ENCODE data around the gene TMEM239. TPM values are rescaled to one million over a fixed set of nuclear protein-coding genes. Genes with fewer than 3 reads are reported as not detected.
"Not testable (repeated sequence)": the region's sequence is repeated elsewhere in the genome, so short reads cannot be mapped to it uniquely, and the experiment has no call there.

The TMEM239 gene
- not detected for total RNA-seq
- polyA plus RNA-seq (2013, experiment 1 of 2): not detected
- polyA plus RNA-seq (2013, experiment 2 of 2): not detected
- 0 to 0.11 (median 0) reads per million in 172 experiments for total RNA-seq

DNA sequence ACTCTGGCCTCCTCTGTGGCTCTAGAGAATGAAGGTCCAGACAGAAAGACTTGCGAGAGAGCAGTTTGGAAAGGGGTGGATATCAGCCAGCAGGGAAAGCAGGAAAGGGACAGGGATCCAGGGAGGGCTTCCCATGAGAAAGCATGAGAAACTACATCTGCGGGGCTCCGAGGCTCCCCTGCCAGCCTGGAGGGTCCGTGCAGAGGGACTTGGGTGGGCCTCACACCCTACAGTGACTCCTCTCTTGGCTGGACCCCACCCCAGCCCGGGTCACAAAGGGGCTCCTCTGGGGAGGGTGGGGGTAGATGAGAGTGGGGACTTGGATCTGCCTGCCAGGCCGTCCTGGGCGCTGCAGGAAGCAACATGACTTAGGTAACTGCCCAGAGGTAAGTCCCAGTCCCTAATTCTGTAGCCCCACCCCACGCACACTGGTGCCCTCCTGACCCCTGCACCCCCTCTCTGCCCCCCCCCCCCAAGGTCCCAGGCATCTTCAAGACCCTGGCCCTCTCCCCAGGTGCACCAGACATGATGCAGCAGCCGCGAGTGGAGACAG lies at the start of gene TMEM239:
Gene TMEM239 (plus strand): TSS at position 335 of the 553 bp plus-strand sequence. CDS start 191 bp downstream, at position 526.
- intact Hi-C loops (cut with DNase I, micrococcal nuclease): no loop called here
- no peak within 1 kb of the TSS for H3K27ac Mint-ChIP-seq
- H3K27me3 Mint-ChIP-seq: peaks cover 61% of the 10 kb centered on the region

DNA sequence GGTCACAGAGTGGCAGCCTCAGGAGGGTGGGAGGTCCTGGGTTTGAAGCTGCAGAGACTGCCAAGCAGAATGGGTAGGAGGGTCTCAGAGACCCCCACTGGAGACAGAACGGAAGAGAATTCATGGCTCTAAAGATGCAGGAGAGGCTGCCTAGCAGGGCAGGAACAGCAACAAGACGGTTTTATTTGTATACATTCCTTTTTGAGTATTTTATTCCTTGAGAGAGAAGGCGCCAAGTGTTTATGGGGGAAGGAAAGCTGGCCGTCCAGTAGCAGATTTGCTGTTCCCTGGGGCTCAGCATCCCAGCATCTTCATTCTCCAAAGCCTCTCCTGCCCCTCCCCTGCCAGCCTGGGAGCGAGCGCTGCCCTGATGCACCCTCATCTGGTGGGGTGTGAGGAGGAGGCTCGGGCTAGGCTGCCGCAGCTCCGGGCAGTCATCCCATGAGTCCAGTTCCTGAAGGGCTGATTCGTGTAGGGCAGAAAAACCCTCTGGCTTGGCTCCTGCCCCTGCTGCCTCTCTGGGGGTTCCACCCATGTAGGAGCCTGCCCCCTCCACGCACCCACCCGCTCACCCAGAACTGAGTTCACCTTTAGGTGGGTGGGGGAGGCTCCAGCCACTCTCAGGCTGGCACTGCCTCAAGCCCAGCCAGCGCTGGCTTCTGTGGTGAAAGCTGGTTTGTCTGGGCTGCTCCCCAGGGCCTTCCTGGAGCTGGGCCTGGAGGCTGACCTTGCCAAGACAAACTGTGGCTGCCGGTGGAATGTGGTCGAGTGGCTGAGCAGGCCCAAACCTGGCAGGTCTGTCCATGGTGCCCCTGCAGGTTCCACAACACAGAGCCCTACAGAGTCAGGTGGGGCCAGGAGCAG lies 48.2 kb upstream of the TMEM239 start:
- Histone ChIP-seq H3K4me3 (ENCODE audit: low read length) (no peak overlapping the region), H3K27me3 (ENCODE audit: control insufficient read depth in 1 of 2, insufficient read depth in 2 of 2, low read length in 2 of 2) (peaks cover 7 to 11% of the 10 kb centered on the region in 2 experiments), H3K27ac (ENCODE audit: low read depth in 1 of 2, low read length in 2 of 2) (no peak overlapping the region), H3K36me3 (ENCODE audit: insufficient read depth, low read length) (no peaks in the 10 kb centered on the region), H3K9me3 (ENCODE audit: control insufficient read depth in 1 of 2, insufficient read depth in 1 of 2, low read length in 2 of 2) (peaks cover 0 to 5% of the 10 kb centered on the region in 2 experiments), H3K4me1 (ENCODE audit: insufficient read depth, low read length) (peaks cover 5% of the 10 kb centered on the region)
- H3K4me1 Mint-ChIP-seq (ENCODE audit: low read depth): no peaks in the 10 kb centered on the region
- H3K36me3 Mint-ChIP-seq (ENCODE audit: low read depth): no peaks in the 10 kb centered on the region
- ChIA-PET CTCF (no interaction called here), POLR2A (no interaction called here)
- no peak overlapping the region for H3K27ac Mint-ChIP-seq
- peaks cover 19% of the 10 kb centered on the region for H3K27me3 Mint-ChIP-seq
- TF ChIP-seq, protein P1, sequence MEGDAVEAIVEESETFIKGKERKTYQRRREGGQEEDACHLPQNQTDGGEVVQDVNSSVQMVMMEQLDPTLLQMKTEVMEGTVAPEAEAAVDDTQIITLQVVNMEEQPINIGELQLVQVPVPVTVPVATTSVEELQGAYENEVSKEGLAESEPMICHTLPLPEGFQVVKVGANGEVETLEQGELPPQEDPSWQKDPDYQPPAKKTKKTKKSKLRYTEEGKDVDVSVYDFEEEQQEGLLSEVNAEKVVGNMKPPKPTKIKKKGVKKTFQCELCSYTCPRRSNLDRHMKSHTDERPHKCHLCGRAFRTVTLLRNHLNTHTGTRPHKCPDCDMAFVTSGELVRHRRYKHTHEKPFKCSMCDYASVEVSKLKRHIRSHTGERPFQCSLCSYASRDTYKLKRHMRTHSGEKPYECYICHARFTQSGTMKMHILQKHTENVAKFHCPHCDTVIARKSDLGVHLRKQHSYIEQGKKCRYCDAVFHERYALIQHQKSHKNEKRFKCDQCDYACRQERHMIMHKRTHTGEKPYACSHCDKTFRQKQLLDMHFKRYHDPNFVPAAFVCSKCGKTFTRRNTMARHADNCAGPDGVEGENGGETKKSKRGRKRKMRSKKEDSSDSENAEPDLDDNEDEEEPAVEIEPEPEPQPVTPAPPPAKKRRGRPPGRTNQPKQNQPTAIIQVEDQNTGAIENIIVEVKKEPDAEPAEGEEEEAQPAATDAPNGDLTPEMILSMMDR (IDR thresholded peaks at IDR 0.05): no peak
- intact Hi-C loops (cut with DNase I, micrococcal nuclease): no loop called here
- no peaks in the 10 kb centered on the region for H3K9me3 Mint-ChIP-seq
- DNase-seq: no peak
- no peak for ATAC-seq (ENCODE audit: poor library complexity)
- H3K4me3 Mint-ChIP-seq: no peak overlapping the region

More for the DNA sequence above, at the start of gene TMEM239:
- H3K9me3 Mint-ChIP-seq: peaks cover 5% of the 10 kb centered on the region
- TF ChIP-seq, protein P1 (IDR thresholded peaks at IDR 0.05): no peak
- H3K4me3 ChIP-seq (ENCODE audit: low read length): no peak within 1 kb of the TSS
- peaks cover 4 to 10% of the 10 kb centered on the region in 2 experiments for H3K27me3 ChIP-seq (ENCODE audit: control insufficient read depth in 1 of 2, insufficient read depth in 2 of 2, low read length in 2 of 2)
- ChIA-PET CTCF (no interaction called here), POLR2A (no interaction called here)
- peaks cover 11% of the 10 kb centered on the region for H3K4me1 Mint-ChIP-seq (ENCODE audit: low read depth)
- H3K4me3 Mint-ChIP-seq: no peak within 1 kb of the TSS
- ATAC-seq (ENCODE audit: poor library complexity) (no peak), DNase-seq (no peak)
- H3K4me1 ChIP-seq (ENCODE audit: insufficient read depth, low read length): peaks cover 11% of the 10 kb centered on the region
- no peaks in the 10 kb centered on the region for H3K36me3 ChIP-seq (ENCODE audit: insufficient read depth, low read length)
- H3K27ac ChIP-seq (ENCODE audit: low read depth in 1 of 2, low read length in 2 of 2): no peak within 1 kb of the TSS
- no peaks in the 10 kb centered on the region for H3K36me3 Mint-ChIP-seq (ENCODE audit: low read depth)
- H3K9me3 ChIP-seq (ENCODE audit: control insufficient read depth in 1 of 2, insufficient read depth in 1 of 2, low read length in 2 of 2): peaks cover 0 to 6% of the 10 kb centered on the region in 2 experiments

DNA sequence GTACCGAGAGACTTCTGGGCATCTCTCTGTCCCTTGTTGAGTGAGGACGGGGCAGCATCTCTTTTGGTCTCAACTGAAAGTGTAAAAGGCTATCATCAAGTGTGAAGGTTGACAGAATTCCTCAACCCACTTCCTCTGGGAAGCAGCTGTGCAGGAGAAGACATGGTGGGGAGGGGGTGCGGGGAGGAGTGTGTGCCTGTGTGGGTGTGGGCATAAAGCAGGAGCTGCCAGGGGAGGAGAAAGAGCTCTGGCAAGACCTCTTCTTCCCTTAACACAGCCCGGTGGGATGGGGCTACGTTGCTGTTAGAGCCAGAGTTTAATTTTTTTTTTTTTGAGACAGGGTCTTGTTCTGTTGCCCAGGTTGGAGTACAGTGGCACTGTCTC lies 47.5 kb upstream of the TMEM239 start:
- H3K9me3 ChIP-seq (ENCODE audit: control insufficient read depth in 1 of 2, insufficient read depth in 1 of 2, low read length in 2 of 2): peaks cover 0 to 5% of the 10 kb centered on the region in 2 experiments
- H3K4me1 ChIP-seq (ENCODE audit: insufficient read depth, low read length): peaks cover 5% of the 10 kb centered on the region
- ATAC-seq (ENCODE audit: poor library complexity): no peak
- H3K4me1 Mint-ChIP-seq (ENCODE audit: low read depth): no peaks in the 10 kb centered on the region
- POLR2A ChIA-PET: no interaction called here
- H3K27me3 Mint-ChIP-seq: peaks cover 19% of the 10 kb centered on the region
- H3K36me3 Mint-ChIP-seq (ENCODE audit: low read depth): no peaks in the 10 kb centered on the region
- intact Hi-C loops (cut with DNase I, micrococcal nuclease): no loop called here
- H3K27me3 ChIP-seq (ENCODE audit: control insufficient read depth in 1 of 2, insufficient read depth in 2 of 2, low read length in 2 of 2): peaks cover 7 to 11% of the 10 kb centered on the region in 2 experiments
- no peak overlapping the region for H3K27ac ChIP-seq (ENCODE audit: low read depth in 1 of 2, low read length in 2 of 2)
- no peak overlapping the region for H3K27ac Mint-ChIP-seq
- no peak overlapping the region for H3K4me3 ChIP-seq (ENCODE audit: low read length)
- no peak for DNase-seq
- H3K36me3 ChIP-seq (ENCODE audit: insufficient read depth, low read length): no peaks in the 10 kb centered on the region
- TF ChIP-seq, protein P1 (IDR thresholded peaks at IDR 0.05): no peak
- CTCF ChIA-PET: no interaction called here
- H3K9me3 Mint-ChIP-seq: no peaks in the 10 kb centered on the region
- no peak overlapping the region for H3K4me3 Mint-ChIP-seq

DNA sequence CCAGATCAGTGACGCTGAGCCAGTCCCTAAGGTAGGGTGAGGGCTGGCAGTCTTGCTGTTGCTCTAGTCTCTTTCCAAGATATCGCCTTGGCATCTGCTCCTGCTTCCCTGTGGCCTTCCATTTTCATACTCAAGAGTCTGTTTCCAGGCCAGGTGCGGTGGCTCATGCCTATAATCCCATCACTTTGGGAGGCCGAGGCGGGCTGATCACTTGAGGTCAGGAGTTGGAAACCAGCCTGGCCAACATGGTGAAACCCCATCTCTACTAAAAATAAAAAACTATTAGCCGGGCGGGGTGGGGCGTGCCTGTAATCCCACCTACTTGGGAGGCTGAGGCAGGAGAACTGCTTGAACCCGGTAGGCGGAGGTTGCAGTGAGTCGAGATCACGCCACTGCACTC lies 46.1 kb upstream of the TMEM239 start:
- peaks cover 19% of the 10 kb centered on the region for H3K27me3 Mint-ChIP-seq
- H3K9me3 ChIP-seq (ENCODE audit: control insufficient read depth in 1 of 2, insufficient read depth in 1 of 2, low read length in 2 of 2); H3K9me3 Mint-ChIP-seq; H3K4me1 Mint-ChIP-seq (ENCODE audit: low read depth); POLR2A ChIA-PET; H3K4me1 ChIP-seq (ENCODE audit: insufficient read depth, low read length); H3K36me3 ChIP-seq (ENCODE audit: insufficient read depth, low read length); H3K4me3 ChIP-seq (ENCODE audit: low read length); H3K36me3 Mint-ChIP-seq (ENCODE audit: low read depth); ATAC-seq (ENCODE audit: poor library complexity); H3K27ac Mint-ChIP-seq; CTCF ChIA-PET; intact Hi-C loops (cut with DNase I, micrococcal nuclease); H3K27ac ChIP-seq (ENCODE audit: low read depth in 1 of 2, low read length in 2 of 2); DNase-seq; H3K4me3 Mint-ChIP-seq: not testable (repeated sequence)
- peaks cover 7 to 11% of the 10 kb centered on the region in 2 experiments for H3K27me3 ChIP-seq (ENCODE audit: control insufficient read depth in 1 of 2, insufficient read depth in 2 of 2, low read length in 2 of 2)

Data from CD4-positive, alpha-beta T cell (primary cell).